RWPE2 (cell line): ENCODE data around the gene SLC44A1.
"Not testable (repeated sequence)": the region's sequence is repeated elsewhere in the genome, so short reads cannot be mapped to it uniquely, and the experiment has no call there.

ENCODE experiments used
- ATAC-seq: fragments of 200-7000 bp; cut with Tn5 transposase; 3 replicates; pipeline ENCODE4 v1.9.1; 2021; ENCODE audit warnings: low read depth
- DNase-seq: peaks from one replicate; pipeline ENCODE4 v3.0.0-alpha.2; 2020; ENCODE audit warnings: low spot score
- H3K27ac ChIP-seq: fragments of 450-650 bp; 2 replicates; pipeline ENCODE4 v1.5.1; 2017; ENCODE audit warnings: mild to moderate bottlenecking; ENCODE audit not compliant: poor library complexity, severe bottlenecking
- H3K27me3 ChIP-seq: fragments of 250-450 bp; sonication (Bioruptor Pico); 2 replicates; pipeline ENCODE4 v1.5.1; 2021; ENCODE audit warnings: mild to moderate bottlenecking, moderate library complexity; ENCODE audit not compliant: insufficient read depth, poor library complexity, severe bottlenecking
- H3K36me3 ChIP-seq: fragments of 250-450 bp; sonication (Bioruptor Pico); 2 replicates; pipeline ENCODE4 v1.5.1; 2020; ENCODE audit warnings: low read depth, mild to moderate bottlenecking, moderate library complexity
- H3K4me1 ChIP-seq: fragments of 250-450 bp; sonication (Bioruptor Pico); 2 replicates; pipeline ENCODE4 v1.5.1; 2021; ENCODE audit warnings: mild to moderate bottlenecking, moderate library complexity; ENCODE audit not compliant: insufficient read depth, poor library complexity, severe bottlenecking
- H3K4me3 ChIP-seq: fragments of 250-450 bp; sonication (Bioruptor Pico); 2 replicates; pipeline ENCODE4 v1.5.1; 2021; ENCODE audit warnings: mild to moderate bottlenecking, moderate library complexity; ENCODE audit not compliant: severe bottlenecking
- H3K9me3 ChIP-seq: fragments of 250-450 bp; sonication (Bioruptor Pico); 2 replicates; pipeline ENCODE4 v1.5.1; 2021; ENCODE audit warnings: mild to moderate bottlenecking, moderate library complexity; ENCODE audit not compliant: severe bottlenecking
- CTCF ChIP-seq: fragments of 450-650 bp; IDR thresholded peaks from one replicate; pipeline ENCODE4 v1.5.1; 2017; ENCODE audit warnings: mild to moderate bottlenecking, moderate library complexity; ENCODE audit not compliant: poor library complexity, severe bottlenecking

The SLC44A1 gene

DNA sequence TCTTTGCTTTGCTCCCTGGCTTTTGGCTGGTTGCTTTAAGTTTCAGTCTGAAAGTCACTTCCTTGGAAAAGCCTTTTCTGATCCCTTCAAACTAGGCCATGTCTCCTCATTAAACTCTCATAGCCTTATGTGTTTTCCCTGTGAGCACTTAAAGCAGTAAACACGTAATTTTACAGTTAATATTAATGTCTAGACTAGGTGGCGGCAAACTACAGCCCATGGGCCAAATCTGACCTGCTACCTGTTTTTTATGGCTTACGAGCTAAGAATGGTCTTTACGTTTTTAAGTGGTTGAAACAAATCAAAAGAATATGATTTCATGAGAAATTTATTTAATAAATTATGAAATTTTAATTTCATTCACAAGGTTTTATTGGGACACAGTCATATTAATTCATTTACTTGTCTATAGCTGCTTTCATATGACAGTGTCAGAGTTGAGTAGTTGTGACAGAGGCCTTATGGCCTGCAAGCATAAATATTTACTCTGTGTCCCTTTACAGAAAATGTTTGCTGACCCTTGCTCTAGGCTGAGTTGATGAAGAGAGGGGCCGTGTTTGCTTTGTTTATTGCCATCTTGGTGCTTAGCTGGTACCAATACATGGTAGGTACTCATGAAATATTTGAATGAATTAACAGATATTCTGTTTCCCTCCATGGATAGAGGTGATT, 7.4 kb downstream of the SLC44A1 start:
- no peak overlapping the region for H3K27ac ChIP-seq
- no peaks in the 10 kb centered on the region for H3K27me3 ChIP-seq
- no peaks in the 10 kb centered on the region for H3K36me3 ChIP-seq
- DNase-seq (no peak), ATAC-seq (no peak)
- H3K4me1 ChIP-seq: peaks cover 7% of the 10 kb centered on the region
- no peak overlapping the region for H3K4me3 ChIP-seq
- no peaks in the 10 kb centered on the region for H3K9me3 ChIP-seq
- TF ChIP-seq CTCF: no peak

- no peak for TF ChIP-seq CTCF
- no peak for ATAC-seq
- Histone ChIP-seq H3K9me3 (no peaks in the 10 kb centered on the region), H3K4me1 (peaks cover 7% of the 10 kb centered on the region), H3K36me3 (no peaks in the 10 kb centered on the region), H3K4me3 (no peak overlapping the region), H3K27ac (no peak overlapping the region), H3K27me3 (no peaks in the 10 kb centered on the region)
- no peak for DNase-seq
Observed at GRCh38 chr9:105252405-105252756, 7.9 kb downstream of the SLC44A1 start.

- H3K9me3 ChIP-seq: no peaks in the 10 kb centered on the region
- H3K27me3 ChIP-seq: no peaks in the 10 kb centered on the region
- no peak for TF ChIP-seq CTCF
- peaks cover 7% of the 10 kb centered on the region for H3K4me1 ChIP-seq
- peak; percentile 45; the same call in 2 of the 3 replicates for ATAC-seq
- H3K27ac ChIP-seq: no peak overlapping the region
- no peaks in the 10 kb centered on the region for H3K36me3 ChIP-seq
- H3K4me3 ChIP-seq: no peak overlapping the region
- no peak for DNase-seq
Observed at GRCh38 chr9:105254226-105254625, 9.8 kb downstream of the SLC44A1 start.

- Histone ChIP-seq H3K36me3 (no peaks in the 10 kb centered on the region), H3K27me3 (no peaks in the 10 kb centered on the region), H3K9me3 (no peaks in the 10 kb centered on the region), H3K4me3 (no peak overlapping the region), H3K4me1 (peaks cover 7% of the 10 kb centered on the region), H3K27ac (no peak overlapping the region)
- ATAC-seq (no peak), DNase-seq (no peak)
- TF ChIP-seq CTCF: no peak
Observed at GRCh38 chr9:105255421-105255820, 11.0 kb downstream of the SLC44A1 start.

- H3K4me1 ChIP-seq, H3K4me3 ChIP-seq, H3K9me3 ChIP-seq, H3K27me3 ChIP-seq, DNase-seq, ATAC-seq, H3K27ac ChIP-seq, H3K36me3 ChIP-seq: not testable (repeated sequence)
Observed at GRCh38 chr9:105256569-105256968, 12.1 kb downstream of the SLC44A1 start.
